ENCODE data around the gene NBPF20.
"Not testable (repeated sequence)": the region's sequence is repeated elsewhere in the genome, so short reads cannot be mapped to it uniquely, and the experiment has no call there.

DNA sequence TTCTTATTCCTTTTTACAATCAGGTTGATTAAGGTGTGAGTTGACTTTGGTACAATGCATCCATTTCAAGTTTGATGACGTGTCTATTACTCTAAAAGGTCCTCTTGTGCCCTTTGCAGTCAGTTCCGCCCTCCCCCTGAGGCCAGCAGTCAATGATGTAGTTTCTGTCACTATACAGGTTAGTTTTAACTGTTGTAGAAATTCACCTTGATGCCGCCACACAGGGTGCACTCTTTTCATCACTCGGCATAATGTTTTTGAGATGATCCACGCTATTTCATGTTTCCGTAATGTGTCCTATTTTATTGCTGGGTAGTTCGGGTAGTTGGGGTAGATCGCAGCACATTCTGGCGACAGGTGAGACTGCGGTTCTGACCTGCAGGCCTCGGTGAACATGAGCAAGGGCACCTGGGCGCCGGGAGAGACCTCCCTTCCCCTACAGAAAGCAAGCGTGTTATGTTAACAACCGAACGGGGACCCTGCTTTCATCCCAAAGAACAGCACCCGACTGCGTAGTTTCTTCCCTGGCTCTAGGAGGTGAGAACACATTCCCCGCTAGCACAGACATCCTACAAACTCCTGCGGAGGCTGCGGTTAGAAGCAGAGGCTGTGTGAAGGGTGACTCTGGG, 39.4 kb upstream of the NBPF20 start:
- not testable (repeated sequence) for TF ChIP-seq POLR2AphosphoS5, POLR2A (IDR thresholded peaks at IDR 0.05; ENCODE audit: low read depth, low read length)
